Esophagus muscularis mucosa (tissue), 4 donors: ENCODE data around the gene CYREN. TPM values are rescaled to one million over a fixed set of nuclear protein-coding genes. Genes with fewer than 3 reads are reported as not detected.

Source experiments
- DNase-seq: peaks from one replicate; pipeline ENCODE4 v3.0.0-alpha.2; 2017; ENCODE audit errors: extremely low spot score
- H3K27ac ChIP-seq, 4 donors: fragments of 200-600 bp; sonication (generic); replicated peaks in 1 of 4; 1 replicate in 3 of 4; 2 replicates in 1 of 4; pipeline ENCODE4 v1.5.1; 2016 to 2019; ENCODE audit warnings: mild to moderate bottlenecking in 1 of 4
- H3K27me3 ChIP-seq, 4 donors: fragments of 200-600 bp; sonication (generic); one replicate each; pipeline versions ENCODE4 v1.5.1 to v1.6.0; 2016 to 2019
- H3K36me3 ChIP-seq, 4 donors: fragments of 200-600 bp; sonication (generic); one replicate each; pipeline ENCODE4 v1.5.1; 2016 to 2019
- H3K4me1 ChIP-seq, 4 donors: fragments of 200-600 bp; sonication (generic); one replicate each; pipeline ENCODE4 v1.5.1; 2016 to 2019
- H3K4me3 ChIP-seq, 4 donors: fragments of 200-600 bp; sonication (generic); 1 replicate in 2 of 4; 2 replicates in 2 of 4; pipeline ENCODE4 v1.5.1; 2016 to 2019; ENCODE audit warnings: mild to moderate bottlenecking in 4 of 4, moderate library complexity in 1 of 4
- H3K9me3 ChIP-seq, 4 donors: fragments of 200-600 bp; sonication (generic); 1 replicate in 3 of 4; 2 replicates in 1 of 4; pipeline ENCODE4 v1.5.1; 2016 to 2019
- EP300 ChIP-seq: sonication (generic); formaldehyde crosslinking; IDR thresholded peaks from one replicate; pipeline ENCODE4 v1.6.1; 2017; ENCODE audit warnings: antibody characterized with exemption
- POLR2A ChIP-seq: fragments of 450-650 bp; IDR thresholded peaks from one replicate; pipeline ENCODE4 v1.6.1; 2017; ENCODE audit warnings: antibody characterized with exemption, moderate library complexity, mild to moderate bottlenecking, low read depth
- POLR2AphosphoS5 ChIP-seq, 2 donors: sonication (generic); formaldehyde crosslinking; IDR thresholded peaks; one replicate each; pipeline ENCODE4 v1.6.1; 2017; ENCODE audit warnings: antibody characterized with exemption in 2 of 2
- WGBS: methylation state at CpG from one replicate; pipeline ENCODE4 v1.1.5; 2018; 5-methylcytosine and 5-hydroxymethylcytosine counted together
- intact Hi-C: fragments of 100-400 bp; cut with DNase I; formaldehyde crosslinking; loops from one replicate; pipeline ENCODE4 v1.15.1; 2023
- total RNA-seq, 4 donors: library from RNA; depleted of rRNA; stranded (reverse); fragments of >200 nt; gene quantifications; one replicate each; pipeline versions ENCODE4 v1.1.0 to v1.2.1, GENCODE V29; 2016
- TF ChIP-seq, protein P1 (sequence below), 3 experiments: fragments of 200-600 bp in 2 of 3; fragments of 450-650 bp in 1 of 3; sonication (generic) in 2 of 3; IDR thresholded peaks; one replicate each; pipeline ENCODE4 v1.5.1; 2017 to 2019; ENCODE audit warnings: antibody characterized with exemption in 3 of 3, mild to moderate bottlenecking in 2 of 3, moderate library complexity in 1 of 3

The CYREN gene
- total RNA-seq, 4 donors from 2014 or later, result 30.8 to 51.7 (median 40.2) TPM

DNA sequence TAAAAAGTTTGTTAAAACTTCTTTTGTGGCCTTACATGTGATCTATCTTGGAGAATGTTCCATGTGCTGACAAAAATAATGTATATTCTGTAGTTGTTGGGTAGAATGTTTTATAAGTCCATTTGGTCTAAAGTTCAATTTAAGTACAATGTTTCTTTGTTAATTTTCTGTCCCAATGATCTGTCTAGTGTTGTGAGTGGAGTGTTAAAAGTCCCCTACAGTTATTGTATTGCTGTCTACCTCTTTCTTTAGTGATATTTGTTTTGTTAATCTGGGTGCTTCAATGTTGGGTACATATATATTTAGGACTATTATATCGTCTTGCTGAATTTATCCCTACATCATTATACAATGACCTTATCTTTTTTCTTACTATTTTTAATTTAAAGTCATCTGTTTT is 15.8 kb downstream of the CYREN start:
- H3K27me3 ChIP-seq, result no peaks in the 10 kb centered on the region
- intact Hi-C loops, result no loop called here
- H3K36me3 ChIP-seq, result peaks cover 0 to 27% (median 8%) of the 10 kb centered on the region in 4 donors
- peaks cover 0 to 12% (median 5%) of the 10 kb centered on the region in 4 donors for H3K9me3 ChIP-seq
- H3K4me3 ChIP-seq, result no peak overlapping the region
- TF ChIP-seq EP300 (no peak), POLR2AphosphoS5 (IDR thresholded peaks at IDR 0.05) (no peak), POLR2A (no peak)
- TF ChIP-seq, protein P1, sequence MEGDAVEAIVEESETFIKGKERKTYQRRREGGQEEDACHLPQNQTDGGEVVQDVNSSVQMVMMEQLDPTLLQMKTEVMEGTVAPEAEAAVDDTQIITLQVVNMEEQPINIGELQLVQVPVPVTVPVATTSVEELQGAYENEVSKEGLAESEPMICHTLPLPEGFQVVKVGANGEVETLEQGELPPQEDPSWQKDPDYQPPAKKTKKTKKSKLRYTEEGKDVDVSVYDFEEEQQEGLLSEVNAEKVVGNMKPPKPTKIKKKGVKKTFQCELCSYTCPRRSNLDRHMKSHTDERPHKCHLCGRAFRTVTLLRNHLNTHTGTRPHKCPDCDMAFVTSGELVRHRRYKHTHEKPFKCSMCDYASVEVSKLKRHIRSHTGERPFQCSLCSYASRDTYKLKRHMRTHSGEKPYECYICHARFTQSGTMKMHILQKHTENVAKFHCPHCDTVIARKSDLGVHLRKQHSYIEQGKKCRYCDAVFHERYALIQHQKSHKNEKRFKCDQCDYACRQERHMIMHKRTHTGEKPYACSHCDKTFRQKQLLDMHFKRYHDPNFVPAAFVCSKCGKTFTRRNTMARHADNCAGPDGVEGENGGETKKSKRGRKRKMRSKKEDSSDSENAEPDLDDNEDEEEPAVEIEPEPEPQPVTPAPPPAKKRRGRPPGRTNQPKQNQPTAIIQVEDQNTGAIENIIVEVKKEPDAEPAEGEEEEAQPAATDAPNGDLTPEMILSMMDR (IDR thresholded peaks at IDR 0.05), result no peak
- H3K27ac ChIP-seq, result no peak overlapping the region
- 82% methylated on average over 1 of the region's 1 CpG for WGBS
- DNase-seq, result no peak
- peaks cover 18 to 42% (median 38%) of the 10 kb centered on the region in 4 donors for H3K4me1 ChIP-seq

DNA sequence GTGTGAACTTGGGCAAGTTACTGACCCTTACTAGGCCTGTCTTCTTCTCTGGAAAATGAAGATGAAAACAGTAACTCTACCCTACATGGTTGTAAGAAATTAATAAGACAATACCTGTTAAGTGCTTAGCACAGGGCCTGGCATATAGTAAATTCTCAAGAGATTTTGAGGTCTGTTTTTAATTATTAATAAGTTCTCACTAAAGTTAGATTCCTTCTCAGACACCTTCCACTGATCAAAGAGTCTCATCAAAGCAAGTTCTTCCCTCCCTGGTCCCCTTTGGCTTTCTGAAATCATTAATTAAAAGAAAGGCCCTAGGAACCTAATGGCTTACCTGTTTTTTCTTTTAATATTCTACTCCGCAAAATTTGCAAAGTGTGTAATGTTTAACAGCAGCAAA is 18.1 kb downstream of the CYREN start:
- TF ChIP-seq POLR2AphosphoS5 (IDR thresholded peaks at IDR 0.05) (no peak), POLR2A (no peak)
- TF ChIP-seq, protein P1 (IDR thresholded peaks at IDR 0.05), result no peak
- peaks cover 0 to 27% (median 6%) of the 10 kb centered on the region in 4 donors for H3K36me3 ChIP-seq
- intact Hi-C loops, result no loop called here
- DNase-seq, result no peak
- H3K9me3 ChIP-seq, result peaks cover 0 to 12% (median 5%) of the 10 kb centered on the region in 4 donors
- H3K27ac ChIP-seq, result no peak overlapping the region
- peaks cover 17 to 37% (median 27%) of the 10 kb centered on the region in 4 donors for H3K4me1 ChIP-seq
- H3K4me3 ChIP-seq, result no peak overlapping the region
- WGBS, result 100% methylated on average over 1 of the region's 1 CpG
- no peaks in the 10 kb centered on the region for H3K27me3 ChIP-seq

DNA sequence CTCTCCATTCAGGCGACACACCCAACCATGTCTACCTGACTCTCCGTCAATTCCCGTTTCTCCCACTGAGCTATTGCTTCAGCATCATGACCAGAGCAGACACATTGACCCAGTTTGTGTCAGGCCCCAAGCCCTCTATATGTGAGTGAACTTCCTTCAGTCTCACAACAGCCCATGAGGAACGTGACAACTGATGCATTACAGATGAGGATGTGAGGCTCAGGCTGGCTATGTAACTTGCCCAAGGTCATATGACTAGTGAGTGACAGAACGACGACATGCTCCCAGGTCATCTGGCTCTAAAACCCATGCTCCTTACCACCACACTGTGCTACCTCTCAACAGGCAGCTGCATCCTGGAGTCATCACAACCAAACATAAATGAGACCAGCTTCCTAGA is 19.0 kb downstream of the CYREN start:
- peak in 1 of 2 donors; percentile 32 for TF ChIP-seq POLR2AphosphoS5 (IDR thresholded peaks at IDR 0.05)
- TF ChIP-seq EP300, result no peak
- TF ChIP-seq, protein P1 (IDR thresholded peaks at IDR 0.05), result no peak
- peaks cover 0 to 10% (median 5%) of the 10 kb centered on the region in 4 donors for H3K9me3 ChIP-seq
- H3K27ac ChIP-seq, result peak overlapping the region; percentile 48 to 85 (median 59)

DNA sequence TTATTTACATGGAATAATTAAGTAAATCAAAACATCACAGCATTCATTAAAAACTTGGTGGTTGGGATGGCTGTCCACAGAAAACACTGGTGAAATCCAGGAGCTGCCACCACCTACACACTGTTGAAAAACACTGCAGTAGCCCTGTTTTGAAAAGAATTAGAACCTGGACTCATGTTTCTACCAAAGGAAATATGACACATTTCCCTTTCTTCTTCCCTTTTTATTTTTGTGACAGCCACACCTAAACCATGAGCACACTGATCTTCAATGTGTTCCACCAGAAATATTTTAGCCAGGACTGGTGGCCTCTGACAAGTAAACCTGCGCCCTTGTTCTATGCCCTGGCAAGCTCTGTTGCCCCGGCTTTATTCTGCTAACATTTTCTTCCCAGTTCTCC is 19.4 kb downstream of the CYREN start:
- Histone ChIP-seq H3K27me3 (no peaks in the 10 kb centered on the region), H3K27ac (peak overlapping the region; percentile 48 to 85 (median 59)), H3K4me3 (peak overlapping the region in 1 of 4 donors; percentile 17), H3K36me3 (peaks cover 0 to 18% (median 5%) of the 10 kb centered on the region in 4 donors), H3K4me1 (peaks cover 20 to 45% (median 37%) of the 10 kb centered on the region in 4 donors), H3K9me3 (peaks cover 0 to 8% (median 3%) of the 10 kb centered on the region in 4 donors)
- DNase-seq, result no peak
- TF ChIP-seq EP300 (no peak), POLR2A (no peak), POLR2AphosphoS5 (IDR thresholded peaks at IDR 0.05) (no peak)
- TF ChIP-seq, protein P1 (IDR thresholded peaks at IDR 0.05), result no peak
- WGBS, result 86% methylated on average over 2 of the region's 2 CpGs
- intact Hi-C loops, result no loop called here

More for the DNA sequence above, 19.0 kb downstream of the CYREN start:
- H3K4me3 ChIP-seq, result no peak overlapping the region
- H3K4me1 ChIP-seq, result peaks cover 16 to 45% (median 34%) of the 10 kb centered on the region in 4 donors
- no peaks in the 10 kb centered on the region for H3K27me3 ChIP-seq
- H3K36me3 ChIP-seq, result peaks cover 0 to 20% (median 5%) of the 10 kb centered on the region in 4 donors
- 89% methylated on average over 6 of the region's 6 CpGs for WGBS
- DNase-seq, result no peak
- intact Hi-C loops, result no loop called here
